Left ventricle myocardium inferior (tissue), 1 donor: Measurements from ENCODE around the gene CAMKMT. TPM values are rescaled to one million over a fixed set of nuclear protein-coding genes. Genes with fewer than 3 reads are reported as not detected.

Source experiments
- DNase-seq: peaks from one replicate; pipeline ENCODE4 v3.0.0-alpha.2; 2020
- H3K27ac ChIP-seq: fragments of 200-600 bp; replicated peaks from 2 replicates; pipeline ENCODE4 v1.8.0; 2021
- H3K27me3 ChIP-seq: fragments of 200-600 bp; 2 replicates; pipeline ENCODE4 v1.8.0; 2021; ENCODE audit warnings: low read depth
- H3K36me3 ChIP-seq: fragments of 200-600 bp; 2 replicates; pipeline ENCODE4 v1.8.0; 2021
- H3K4me1 ChIP-seq: fragments of 200-600 bp; 2 replicates; pipeline ENCODE4 v1.8.0; 2021
- H3K4me3 ChIP-seq: fragments of 200-600 bp; 2 replicates; pipeline ENCODE4 v1.8.0; 2021; ENCODE audit warnings: mild to moderate bottlenecking, moderate library complexity
- H3K9me3 ChIP-seq: fragments of 200-600 bp; replicated peaks from 2 replicates; pipeline ENCODE4 v1.8.0; 2021
- intact Hi-C: fragments of 100-400 bp; cut with micrococcal nuclease; formaldehyde crosslinking; loops from one replicate; pipeline ENCODE4 v1.11.0; 2022
- total RNA-seq: library from RNA; stranded (reverse); fragmentation: NEBNext Ultra II Directional; extraction: Animal tissue kit (Norgen Biotek cat#: 25700); gene quantifications from one replicate; pipeline ENCODE4 v1.2.1, GENCODE V29; 2021
- TF ChIP-seq, protein P1 (sequence below): fragments of 200-600 bp; IDR thresholded peaks from 2 replicates; pipeline ENCODE4 v1.8.0; 2021; ENCODE audit warnings: antibody characterized with exemption, mild to moderate bottlenecking, borderline replicate concordance
- donor health status: DM: no; HTN: yes; CAD: no; lungs with severe emphysema.

The CAMKMT gene
- total RNA-seq, 1 donor from 2014 or later = 4.8 TPM

- H3K4me3 ChIP-seq = no peak overlapping the region
- no peak for DNase-seq
- TF ChIP-seq, protein P1, sequence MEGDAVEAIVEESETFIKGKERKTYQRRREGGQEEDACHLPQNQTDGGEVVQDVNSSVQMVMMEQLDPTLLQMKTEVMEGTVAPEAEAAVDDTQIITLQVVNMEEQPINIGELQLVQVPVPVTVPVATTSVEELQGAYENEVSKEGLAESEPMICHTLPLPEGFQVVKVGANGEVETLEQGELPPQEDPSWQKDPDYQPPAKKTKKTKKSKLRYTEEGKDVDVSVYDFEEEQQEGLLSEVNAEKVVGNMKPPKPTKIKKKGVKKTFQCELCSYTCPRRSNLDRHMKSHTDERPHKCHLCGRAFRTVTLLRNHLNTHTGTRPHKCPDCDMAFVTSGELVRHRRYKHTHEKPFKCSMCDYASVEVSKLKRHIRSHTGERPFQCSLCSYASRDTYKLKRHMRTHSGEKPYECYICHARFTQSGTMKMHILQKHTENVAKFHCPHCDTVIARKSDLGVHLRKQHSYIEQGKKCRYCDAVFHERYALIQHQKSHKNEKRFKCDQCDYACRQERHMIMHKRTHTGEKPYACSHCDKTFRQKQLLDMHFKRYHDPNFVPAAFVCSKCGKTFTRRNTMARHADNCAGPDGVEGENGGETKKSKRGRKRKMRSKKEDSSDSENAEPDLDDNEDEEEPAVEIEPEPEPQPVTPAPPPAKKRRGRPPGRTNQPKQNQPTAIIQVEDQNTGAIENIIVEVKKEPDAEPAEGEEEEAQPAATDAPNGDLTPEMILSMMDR = no peak
- intact Hi-C loops = loop anchor here (10.0 kb wide), 1 partner anchor 477 kb away; no protein-coding TSS in a partner anchor
- no peaks in the 10 kb centered on the region for H3K9me3 ChIP-seq
- H3K4me1 ChIP-seq = no peaks in the 10 kb centered on the region
- H3K27ac ChIP-seq = no peak overlapping the region
- H3K27me3 ChIP-seq = no peaks in the 10 kb centered on the region
- no peaks in the 10 kb centered on the region for H3K36me3 ChIP-seq
These were observed 116.1 kb downstream of the CAMKMT start for GRCh38 chr2:44477657-44478414.

DNA sequence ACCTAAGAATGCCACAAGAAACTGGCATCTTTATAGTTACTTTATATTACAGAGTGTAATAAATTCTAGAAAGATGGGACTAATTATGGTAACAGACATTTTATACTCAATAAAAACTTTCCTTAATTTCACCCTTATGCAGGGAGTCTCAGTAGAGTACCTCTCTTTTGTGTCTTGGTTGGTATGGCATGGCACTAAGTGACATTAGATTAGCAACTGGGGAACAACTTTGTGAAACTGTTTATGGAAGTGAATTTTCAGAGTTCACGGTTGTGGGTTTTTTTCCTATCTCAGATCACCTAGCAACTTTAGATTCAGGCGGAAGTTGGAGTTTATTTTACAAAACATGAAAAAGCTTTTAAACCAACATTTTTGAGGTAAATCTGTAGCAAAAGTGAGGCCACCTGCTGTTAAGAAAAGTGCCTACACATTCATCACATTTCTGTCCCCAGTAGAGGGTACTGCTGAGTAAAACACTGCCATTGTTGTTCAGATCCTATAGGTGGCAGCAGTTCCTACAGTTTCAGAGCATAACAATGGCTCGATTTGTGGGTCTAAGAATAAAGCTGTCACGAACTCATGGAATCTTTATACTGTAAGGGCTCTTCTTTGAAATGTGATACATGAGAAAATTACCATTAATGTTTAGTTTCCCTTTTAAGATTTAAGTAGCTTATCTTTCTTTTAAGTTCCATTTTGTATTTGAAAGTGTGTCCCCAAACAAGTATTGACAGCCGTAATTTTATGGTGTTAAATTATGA, 117.6 kb downstream of the CAMKMT start:
- TF ChIP-seq, protein P1 = peak; percentile 99
- Histone ChIP-seq H3K36me3 (no peaks in the 10 kb centered on the region), H3K9me3 (no peaks in the 10 kb centered on the region), H3K27me3 (no peaks in the 10 kb centered on the region), H3K4me3 (no peak overlapping the region), H3K27ac (no peak overlapping the region), H3K4me1 (no peaks in the 10 kb centered on the region)
- intact Hi-C loops = loop anchor here (10.0 kb wide), 1 partner anchor 475 kb away; no protein-coding TSS in a partner anchor
- DNase-seq = no peak

GRCh38 chr2:44480068-44480467, 118.3 kb downstream of the CAMKMT start:
- DNase-seq = no peak
- intact Hi-C loops = loop anchor here (10.0 kb wide), 1 partner anchor 235 kb away; no protein-coding TSS in a partner anchor
- no peaks in the 10 kb centered on the region for H3K4me1 ChIP-seq
- H3K27ac ChIP-seq = no peak overlapping the region
- H3K4me3 ChIP-seq = no peak overlapping the region
- H3K9me3 ChIP-seq = no peaks in the 10 kb centered on the region
- H3K36me3 ChIP-seq = no peaks in the 10 kb centered on the region
- no peaks in the 10 kb centered on the region for H3K27me3 ChIP-seq
- TF ChIP-seq, protein P1 = no peak

- intact Hi-C loops = loop anchor here (10.0 kb wide), 1 partner anchor 228 kb away; no protein-coding TSS in a partner anchor
- no peaks in the 10 kb centered on the region for H3K27me3 ChIP-seq
- no peak for DNase-seq
- H3K27ac ChIP-seq = no peak overlapping the region
- no peaks in the 10 kb centered on the region for H3K9me3 ChIP-seq
- no peak overlapping the region for H3K4me3 ChIP-seq
- H3K4me1 ChIP-seq = no peaks in the 10 kb centered on the region
- no peaks in the 10 kb centered on the region for H3K36me3 ChIP-seq
- TF ChIP-seq, protein P1 = no peak
These were observed 125.3 kb downstream of the CAMKMT start for GRCh38 chr2:44487052-44487451.

- Histone ChIP-seq H3K36me3 (no peaks in the 10 kb centered on the region), H3K4me1 (no peaks in the 10 kb centered on the region), H3K27ac (no peak overlapping the region), H3K27me3 (no peaks in the 10 kb centered on the region), H3K4me3 (no peak overlapping the region), H3K9me3 (no peaks in the 10 kb centered on the region)
- TF ChIP-seq, protein P1 = no peak
- intact Hi-C loops = no loop called here
- DNase-seq = no peak
These were observed 129.0 kb downstream of the CAMKMT start for GRCh38 chr2:44490726-44491125.
